MCF 10A (cell line): ENCODE data around the gene IL22RA2. TPM values are rescaled to one million over a fixed set of nuclear protein-coding genes. Genes with fewer than 3 reads are reported as not detected.
A peak's percentile ranks its signal among the peaks of the same experiment; 100 is the strongest.
"Not testable (repeated sequence)": the region's sequence is repeated elsewhere in the genome, so short reads cannot be mapped to it uniquely, and the experiment has no call there.

ENCODE experiments used
- BruUV-seq: library from RNA; stranded (reverse); fragments of 400-500 nt; replicated peaks from 2 replicates; lab custom pipeline; 2021; lab: Mats Ljungman, UMichigan
- CTCF ChIA-PET: fragments of 300-600 bp; sonication (Branson Sonifier 250); formaldehyde crosslinking; extraction: SDS; loops from one replicate; lab custom pipeline; 2021; ENCODE audit warnings: antibody characterized with exemption, inconsistent platforms; lab: Yijun Ruan, JAX
- POLR2A ChIA-PET: fragments of 300-600, 350-650 bp; sonication (Branson Sonifier 250); formaldehyde crosslinking; extraction: SDS; loops from one replicate; lab custom pipeline; 2020; ENCODE audit warnings: antibody characterized with exemption, inconsistent platforms; lab: Yijun Ruan, JAX
- DNase-seq: peaks from one replicate; pipeline ENCODE4 v3.0.0-alpha.2; 2018; ENCODE audit not compliant: unreplicated experiment
- H3K27ac Mint-ChIP-seq: one replicate; pipeline ENCODE4 v1.8.0; 2022; ENCODE audit warnings: mild to moderate bottlenecking, low read depth, mixed read lengths; ENCODE audit not compliant: unreplicated experiment
- H3K27me3 Mint-ChIP-seq: one replicate; pipeline ENCODE4 v1.8.0; 2022; ENCODE audit warnings: mixed read lengths; ENCODE audit not compliant: insufficient read depth, unreplicated experiment
- H3K36me3 Mint-ChIP-seq: one replicate; pipeline ENCODE4 v1.8.0; 2022; ENCODE audit warnings: mild to moderate bottlenecking, moderate library complexity, mixed read lengths; ENCODE audit not compliant: insufficient read depth, unreplicated experiment
- H3K4me1 Mint-ChIP-seq: one replicate; pipeline ENCODE4 v1.8.0; 2022; ENCODE audit warnings: mixed read lengths; ENCODE audit not compliant: insufficient read depth, unreplicated experiment
- H3K4me3 Mint-ChIP-seq: one replicate; pipeline ENCODE4 v1.8.0; 2022; ENCODE audit warnings: mild to moderate bottlenecking, moderate library complexity, mixed read lengths; ENCODE audit not compliant: unreplicated experiment
- H3K9me3 Mint-ChIP-seq: one replicate; pipeline ENCODE4 v1.8.0; 2022; ENCODE audit warnings: mixed read lengths; ENCODE audit not compliant: unreplicated experiment
- intact Hi-C: fragments of 100-400 bp; cut with micrococcal nuclease; formaldehyde crosslinking; loops from 2 replicates; pipeline ENCODE4 v1.14.1; 2022
- total RNA-seq: library from RNA; stranded (reverse); gene quantifications from 2 replicates; pipeline ENCODE4 v1.2.3, GENCODE V29; 2022
- TF ChIP-seq, protein P1 (sequence below): fragments of 200-600 bp; IDR thresholded peaks from one replicate; pipeline ENCODE4 v1.8.0; 2022; ENCODE audit warnings: antibody characterized with exemption, mild to moderate bottlenecking; ENCODE audit not compliant: unreplicated experiment

Gene IL22RA2
- total RNA-seq, 1 experiment from 2014 or later, result not detected

DNA sequence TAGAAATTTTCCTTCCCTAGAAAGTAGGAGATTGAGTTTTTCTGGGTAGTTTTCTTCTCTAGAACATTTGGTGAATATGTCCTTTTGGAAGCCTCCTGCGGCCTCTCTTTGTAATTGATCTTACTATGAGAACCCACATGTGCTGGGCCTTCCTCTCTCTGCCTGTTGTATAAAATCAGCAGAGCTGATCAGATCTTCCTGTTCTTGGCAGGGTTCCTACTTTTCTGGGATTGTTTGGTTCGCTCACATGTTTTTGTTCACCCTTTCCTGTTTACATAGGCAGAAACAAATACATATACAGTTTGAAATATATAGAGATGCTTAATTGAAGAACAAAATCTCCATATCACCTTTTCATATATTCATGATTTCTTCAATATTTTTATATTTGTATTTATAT, 57.8 kb downstream of the IL22RA2 start:
- Mint-ChIP-seq H3K4me1 (peaks cover 17% of the 10 kb centered on the region), H3K27ac (no peak overlapping the region), H3K27me3 (no peaks in the 10 kb centered on the region), H3K9me3 (no peaks in the 10 kb centered on the region), H3K4me3 (no peak overlapping the region), H3K36me3 (no peaks in the 10 kb centered on the region)
- no TSS peak for BruUV-seq
- no peak for DNase-seq
- POLR2A ChIA-PET, result interaction anchor here (1.0 to 2.6 kb wide), 4 partner anchors 10 to 124 kb away, joined by 3 to 13 read pairs (median 5); no protein-coding TSS in a partner anchor
- intact Hi-C loops, result no loop called here
- CTCF ChIA-PET, result interaction anchor here (0.6 to 1.4 kb wide), 5 partner anchors 10 to 97 kb away, joined by 3 to 4 read pairs (median 4); no protein-coding TSS in a partner anchor
- TF ChIP-seq, protein P1, sequence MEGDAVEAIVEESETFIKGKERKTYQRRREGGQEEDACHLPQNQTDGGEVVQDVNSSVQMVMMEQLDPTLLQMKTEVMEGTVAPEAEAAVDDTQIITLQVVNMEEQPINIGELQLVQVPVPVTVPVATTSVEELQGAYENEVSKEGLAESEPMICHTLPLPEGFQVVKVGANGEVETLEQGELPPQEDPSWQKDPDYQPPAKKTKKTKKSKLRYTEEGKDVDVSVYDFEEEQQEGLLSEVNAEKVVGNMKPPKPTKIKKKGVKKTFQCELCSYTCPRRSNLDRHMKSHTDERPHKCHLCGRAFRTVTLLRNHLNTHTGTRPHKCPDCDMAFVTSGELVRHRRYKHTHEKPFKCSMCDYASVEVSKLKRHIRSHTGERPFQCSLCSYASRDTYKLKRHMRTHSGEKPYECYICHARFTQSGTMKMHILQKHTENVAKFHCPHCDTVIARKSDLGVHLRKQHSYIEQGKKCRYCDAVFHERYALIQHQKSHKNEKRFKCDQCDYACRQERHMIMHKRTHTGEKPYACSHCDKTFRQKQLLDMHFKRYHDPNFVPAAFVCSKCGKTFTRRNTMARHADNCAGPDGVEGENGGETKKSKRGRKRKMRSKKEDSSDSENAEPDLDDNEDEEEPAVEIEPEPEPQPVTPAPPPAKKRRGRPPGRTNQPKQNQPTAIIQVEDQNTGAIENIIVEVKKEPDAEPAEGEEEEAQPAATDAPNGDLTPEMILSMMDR, result no peak

DNA sequence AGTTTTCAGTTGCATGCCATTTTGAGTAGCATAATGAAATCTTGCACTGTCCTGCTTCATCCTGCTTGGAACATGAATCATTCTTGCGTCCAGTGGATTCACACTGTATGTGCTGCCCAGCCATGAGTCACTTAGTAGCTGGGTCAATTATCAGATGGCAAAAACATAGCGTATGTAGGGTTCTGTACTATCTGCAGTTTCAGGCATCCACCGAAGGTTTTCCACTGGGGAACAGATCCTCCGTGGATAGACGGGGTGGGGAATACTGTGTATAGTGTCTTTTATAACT, 61.4 kb downstream of the IL22RA2 start:
- ChIA-PET POLR2A (interaction anchor here (0.6 to 2.6 kb wide), 11 partner anchors 9 to 127 kb away, joined by 3 to 15 read pairs (median 5); no protein-coding TSS in a partner anchor), CTCF (interaction anchor here (0.6 to 1.4 kb wide), 7 partner anchors 10 to 59 kb away, joined by 3 to 6 read pairs (median 4); no protein-coding TSS in a partner anchor)
- no TSS peak for BruUV-seq
- peak; percentile 85 for DNase-seq
- Mint-ChIP-seq H3K27ac (peak overlapping the region; percentile 61), H3K4me1 (peaks cover 17% of the 10 kb centered on the region), H3K36me3 (no peaks in the 10 kb centered on the region), H3K4me3 (peak overlapping the region; percentile 7), H3K27me3 (no peaks in the 10 kb centered on the region), H3K9me3 (no peaks in the 10 kb centered on the region)
- TF ChIP-seq, protein P1, result no peak
- intact Hi-C loops, result no loop called here

- BruUV-seq, result no TSS peak
- DNase-seq, result peak; percentile 5
- Mint-ChIP-seq H3K36me3 (no peaks in the 10 kb centered on the region), H3K27ac (peak overlapping the region; percentile 61), H3K4me1 (peaks cover 17% of the 10 kb centered on the region), H3K4me3 (peak overlapping the region; percentile 7), H3K9me3 (no peaks in the 10 kb centered on the region), H3K27me3 (no peaks in the 10 kb centered on the region)
- ChIA-PET POLR2A (interaction anchor here (0.7 to 2.6 kb wide), 10 partner anchors 9 to 128 kb away, joined by 3 to 15 read pairs (median 5); no protein-coding TSS in a partner anchor), CTCF (interaction anchor here (0.6 to 1.2 kb wide), 4 partner anchors 10 to 92 kb away, joined by 3 to 6 read pairs (median 6); no protein-coding TSS in a partner anchor)
- TF ChIP-seq, protein P1, result no peak
- intact Hi-C loops, result no loop called here
Measured at GRCh38 chr6:137111296-137112066, 62.0 kb downstream of the IL22RA2 start.

DNA sequence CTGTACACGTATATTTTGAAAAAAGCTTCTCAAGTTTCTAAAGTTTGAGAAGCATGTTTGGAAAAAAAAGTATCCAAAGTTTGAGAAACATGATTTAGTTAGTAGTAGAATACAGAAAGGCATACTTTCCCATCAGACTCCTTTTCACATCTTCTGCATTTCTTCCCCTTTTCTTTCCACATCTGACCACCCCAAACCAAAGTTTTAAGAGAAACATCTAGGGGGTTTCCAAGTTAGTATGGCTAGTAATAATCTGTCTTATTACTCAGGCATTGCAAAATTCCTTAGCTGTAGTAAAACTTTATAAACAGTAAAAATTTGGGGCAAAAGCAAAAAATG, 65.7 kb downstream of the IL22RA2 start:
- no TSS peak for BruUV-seq
- H3K27me3 Mint-ChIP-seq, result no peaks in the 10 kb centered on the region
- no peak for DNase-seq
- no peak overlapping the region for H3K4me3 Mint-ChIP-seq
- H3K27ac Mint-ChIP-seq, result no peak overlapping the region
- no peaks in the 10 kb centered on the region for H3K9me3 Mint-ChIP-seq
- ChIA-PET POLR2A (interaction anchor here (0.9 to 3.2 kb wide), 3 partner anchors 12 to 818 kb away, joined by 3 to 27 read pairs (median 18); partner anchors contain the start of gene BCLAF1), CTCF (interaction anchor here (0.6 to 0.9 kb wide), 4 partner anchors 10 to 110 kb away, joined by 3 to 4 read pairs (median 4); no protein-coding TSS in a partner anchor)
- intact Hi-C loops, result no loop called here
- H3K4me1 Mint-ChIP-seq, result peaks cover 34% of the 10 kb centered on the region
- H3K36me3 Mint-ChIP-seq, result no peaks in the 10 kb centered on the region
- TF ChIP-seq, protein P1, result no peak

- BruUV-seq, H3K9me3 Mint-ChIP-seq, intact Hi-C loops: not testable (repeated sequence)
Measured at GRCh38 chr6:137107047-137107766, 66.2 kb downstream of the IL22RA2 start.

More at GRCh38 chr6:137107047-137107766, 66.2 kb downstream of the IL22RA2 start:
- CTCF ChIA-PET, result interaction anchor here (0.6 to 1.7 kb wide), 5 partner anchors 10 to 109 kb away, joined by 3 to 12 read pairs (median 4); no protein-coding TSS in a partner anchor
- not testable (repeated sequence) for H3K4me3 Mint-ChIP-seq, H3K27ac Mint-ChIP-seq, H3K36me3 Mint-ChIP-seq, H3K27me3 Mint-ChIP-seq, DNase-seq
- POLR2A ChIA-PET, result interaction anchor here (0.9 to 3.2 kb wide), 6 partner anchors 11 to 818 kb away, joined by 3 to 27 read pairs (median 14); partner anchors contain the start of gene BCLAF1
- H3K4me1 Mint-ChIP-seq, result peaks cover 36% of the 10 kb centered on the region
